WTC11 (cell line): ENCODE data around the gene MYL10. TPM values are rescaled to one million over a fixed set of nuclear protein-coding genes. Genes with fewer than 3 reads are reported as not detected.

ENCODE experiments used
- ATAC-seq: fragments of 200-7000 bp; cut with Tn5 transposase; 2 replicates; pipeline ENCODE4 v1.10.0; 2021; ENCODE audit warnings: mild to moderate bottlenecking, moderate library complexity
- CTCF ChIA-PET: fragments of 300-600 bp; sonication (Branson Sonifier 250); formaldehyde crosslinking; loops from one replicate; lab custom pipeline; 2021; ENCODE audit warnings: antibody characterized with exemption; lab: Charles Lee
- POLR2A ChIA-PET: fragments of 350-600 bp; sonication (Branson Sonifier 250); formaldehyde crosslinking; loops from one replicate; lab custom pipeline; 2021; ENCODE audit warnings: antibody characterized with exemption; lab: Charles Lee
- DNase-seq: peaks from one replicate; pipeline ENCODE4 v3.0.0; 2021; ENCODE audit warnings: low spot score
- H3K27ac Mint-ChIP-seq: 2 replicates; pipeline ENCODE4 v1.8.0; 2021; ENCODE audit warnings: mixed read lengths
- H3K27me3 Mint-ChIP-seq: 2 replicates; pipeline ENCODE4 v1.8.0; 2021; ENCODE audit warnings: low read depth, mild to moderate bottlenecking, moderate library complexity, mixed read lengths
- H3K36me3 Mint-ChIP-seq: 2 replicates; pipeline ENCODE4 v1.8.0; 2021; ENCODE audit warnings: mixed read lengths
- H3K4me1 Mint-ChIP-seq: 2 replicates; pipeline ENCODE4 v1.8.0; 2022; ENCODE audit warnings: mixed read lengths
- H3K4me3 Mint-ChIP-seq: 2 replicates; pipeline ENCODE4 v1.8.0; 2021; ENCODE audit warnings: mild to moderate bottlenecking, moderate library complexity, mixed read lengths
- H3K9me3 Mint-ChIP-seq: 2 replicates; pipeline ENCODE4 v1.8.0; 2021; ENCODE audit warnings: mixed read lengths
- HMGA2 ChIP-seq: fragments of 250-450 bp; sonication (Bioruptor Pico); IDR thresholded peaks from 2 replicates; pipeline ENCODE4 v1.4.0; 2021; ENCODE audit warnings: mild to moderate bottlenecking, moderate library complexity
- IRF2 ChIP-seq: sonication (generic); formaldehyde crosslinking; IDR thresholded peaks from 2 replicates; pipeline ENCODE4 v1.8.0; 2022; ENCODE audit warnings: low read depth, missing genetic modification reagents, borderline replicate concordance
- JAZF1 ChIP-seq: fragments of 250-450 bp; sonication (Bioruptor Pico); IDR thresholded peaks from 2 replicates; pipeline ENCODE4 v1.9.0; 2021; ENCODE audit warnings: moderate library complexity, mild to moderate bottlenecking, inconsistent platforms
- NR1H2 ChIP-seq: sonication (generic); formaldehyde crosslinking; IDR thresholded peaks from 2 replicates; pipeline ENCODE4 v1.9.0; 2021; ENCODE audit warnings: mild to moderate bottlenecking, moderate library complexity, missing genetic modification reagents
- TCF7 ChIP-seq: sonication (generic); formaldehyde crosslinking; IDR thresholded peaks from 2 replicates; pipeline ENCODE4 v1.8.0; 2022; ENCODE audit warnings: mild to moderate bottlenecking, low read depth, missing genetic modification reagents, moderate library complexity
- TP53 ChIP-seq: sonication (generic); formaldehyde crosslinking; IDR thresholded peaks from 2 replicates; pipeline ENCODE4 v1.8.1; 2023; ENCODE audit warnings: mild to moderate bottlenecking, missing genetic modification reagents
- ZNF121 ChIP-seq: sonication (generic); formaldehyde crosslinking; IDR thresholded peaks from 2 replicates; pipeline ENCODE4 v1.8.0; 2023; ENCODE audit warnings: missing genetic modification reagents
- ZNF219 ChIP-seq: sonication (generic); formaldehyde crosslinking; IDR thresholded peaks from 2 replicates; pipeline ENCODE4 v1.8.0; 2023; ENCODE audit warnings: missing genetic modification reagents, mild to moderate bottlenecking, borderline replicate concordance
- ZNF232 ChIP-seq: sonication (generic); formaldehyde crosslinking; IDR thresholded peaks from 2 replicates; pipeline ENCODE4 v1.8.0; 2022; ENCODE audit warnings: mild to moderate bottlenecking, missing genetic modification reagents
- ZNF416 ChIP-seq: fragments of 250-450 bp; sonication (Bioruptor Pico); IDR thresholded peaks from 2 replicates; pipeline ENCODE4 v1.9.0; 2021; ENCODE audit warnings: mild to moderate bottlenecking, inconsistent platforms
- total RNA-seq: library from RNA; stranded (reverse); gene quantifications from 3 replicates; pipeline ENCODE4 v1.2.3, GENCODE V29; 2021
- TF ChIP-seq, protein P1 (sequence below): sonication (generic); formaldehyde crosslinking; IDR thresholded peaks from 2 replicates; pipeline ENCODE4 v1.8.1; 2023; ENCODE audit warnings: mild to moderate bottlenecking, missing genetic modification reagents, borderline replicate concordance
- TF ChIP-seq, protein P2 (sequence below): sonication (generic); formaldehyde crosslinking; IDR thresholded peaks from 2 replicates; pipeline ENCODE4 v1.8.1; 2023; ENCODE audit warnings: mild to moderate bottlenecking, missing genetic modification reagents, moderate library complexity
- TF ChIP-seq, protein P3 (sequence below): sonication (generic); formaldehyde crosslinking; IDR thresholded peaks from 2 replicates; pipeline ENCODE4 v1.8.1; 2022; ENCODE audit warnings: missing genetic modification reagents, borderline replicate concordance
- TF ChIP-seq, protein P4 (sequence below): sonication (generic); formaldehyde crosslinking; IDR thresholded peaks from 2 replicates; pipeline ENCODE4 v1.8.1; 2023; ENCODE audit warnings: mild to moderate bottlenecking, moderate library complexity, missing genetic modification reagents
- TF ChIP-seq, protein P5 (sequence below): sonication (generic); formaldehyde crosslinking; IDR thresholded peaks from 2 replicates; pipeline ENCODE4 v1.8.0; 2023; ENCODE audit warnings: missing genetic modification reagents
- TF ChIP-seq, protein P6 (sequence below): sonication (generic); formaldehyde crosslinking; IDR thresholded peaks from 2 replicates; pipeline ENCODE4 v1.8.1; 2023; ENCODE audit warnings: mild to moderate bottlenecking, missing genetic modification reagents
- TF ChIP-seq, protein P7 (sequence below): sonication (generic); formaldehyde crosslinking; IDR thresholded peaks from 2 replicates; pipeline ENCODE4 v1.8.0; 2023; ENCODE audit warnings: mild to moderate bottlenecking, missing genetic modification reagents
- TF ChIP-seq, protein P8 (sequence below): sonication (generic); formaldehyde crosslinking; IDR thresholded peaks from 2 replicates; pipeline ENCODE4 v1.8.1; 2022; ENCODE audit warnings: mild to moderate bottlenecking, moderate library complexity, missing genetic modification reagents

Gene MYL10
- total RNA-seq, 1 experiment from 2014 or later, result not detected

DNA sequence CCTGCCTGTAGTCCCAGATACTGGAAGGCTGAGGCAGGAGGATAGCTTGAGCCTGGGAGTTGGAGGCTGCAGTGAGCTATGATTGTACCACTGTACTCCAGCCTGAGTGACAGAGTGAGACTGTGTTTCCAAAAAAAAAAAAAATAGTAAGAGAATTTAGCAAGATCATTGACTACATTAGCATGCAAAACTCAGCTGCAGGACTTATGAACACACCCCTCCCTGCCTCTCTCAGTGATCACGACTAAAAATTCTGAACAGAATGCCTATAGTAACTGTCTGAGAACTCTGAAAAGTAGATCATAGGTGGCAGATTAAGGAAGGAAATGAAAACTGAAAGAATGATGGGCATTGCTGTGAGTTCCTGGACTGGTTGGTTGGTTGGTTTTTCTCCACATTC lies 50.5 kb downstream of the MYL10 start:
- Mint-ChIP-seq H3K27me3 (peaks cover 5% of the 10 kb centered on the region), H3K36me3 (peaks cover 30% of the 10 kb centered on the region), H3K9me3 (peaks cover 41% of the 10 kb centered on the region), H3K4me3 (no peak overlapping the region), H3K27ac (no peak overlapping the region), H3K4me1 (peaks cover 32% of the 10 kb centered on the region)
- ATAC-seq (no peak), DNase-seq (no peak)
- TF ChIP-seq, protein P1, sequence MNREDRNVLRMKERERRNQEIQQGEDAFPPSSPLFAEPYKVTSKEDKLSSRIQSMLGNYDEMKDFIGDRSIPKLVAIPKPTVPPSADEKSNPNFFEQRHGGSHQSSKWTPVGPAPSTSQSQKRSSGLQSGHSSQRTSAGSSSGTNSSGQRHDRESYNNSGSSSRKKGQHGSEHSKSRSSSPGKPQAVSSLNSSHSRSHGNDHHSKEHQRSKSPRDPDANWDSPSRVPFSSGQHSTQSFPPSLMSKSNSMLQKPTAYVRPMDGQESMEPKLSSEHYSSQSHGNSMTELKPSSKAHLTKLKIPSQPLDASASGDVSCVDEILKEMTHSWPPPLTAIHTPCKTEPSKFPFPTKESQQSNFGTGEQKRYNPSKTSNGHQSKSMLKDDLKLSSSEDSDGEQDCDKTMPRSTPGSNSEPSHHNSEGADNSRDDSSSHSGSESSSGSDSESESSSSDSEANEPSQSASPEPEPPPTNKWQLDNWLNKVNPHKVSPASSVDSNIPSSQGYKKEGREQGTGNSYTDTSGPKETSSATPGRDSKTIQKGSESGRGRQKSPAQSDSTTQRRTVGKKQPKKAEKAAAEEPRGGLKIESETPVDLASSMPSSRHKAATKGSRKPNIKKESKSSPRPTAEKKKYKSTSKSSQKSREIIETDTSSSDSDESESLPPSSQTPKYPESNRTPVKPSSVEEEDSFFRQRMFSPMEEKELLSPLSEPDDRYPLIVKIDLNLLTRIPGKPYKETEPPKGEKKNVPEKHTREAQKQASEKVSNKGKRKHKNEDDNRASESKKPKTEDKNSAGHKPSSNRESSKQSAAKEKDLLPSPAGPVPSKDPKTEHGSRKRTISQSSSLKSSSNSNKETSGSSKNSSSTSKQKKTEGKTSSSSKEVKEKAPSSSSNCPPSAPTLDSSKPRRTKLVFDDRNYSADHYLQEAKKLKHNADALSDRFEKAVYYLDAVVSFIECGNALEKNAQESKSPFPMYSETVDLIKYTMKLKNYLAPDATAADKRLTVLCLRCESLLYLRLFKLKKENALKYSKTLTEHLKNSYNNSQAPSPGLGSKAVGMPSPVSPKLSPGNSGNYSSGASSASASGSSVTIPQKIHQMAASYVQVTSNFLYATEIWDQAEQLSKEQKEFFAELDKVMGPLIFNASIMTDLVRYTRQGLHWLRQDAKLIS (CRISPR knock-in tag), result no peak
- TF ChIP-seq, protein P2, sequence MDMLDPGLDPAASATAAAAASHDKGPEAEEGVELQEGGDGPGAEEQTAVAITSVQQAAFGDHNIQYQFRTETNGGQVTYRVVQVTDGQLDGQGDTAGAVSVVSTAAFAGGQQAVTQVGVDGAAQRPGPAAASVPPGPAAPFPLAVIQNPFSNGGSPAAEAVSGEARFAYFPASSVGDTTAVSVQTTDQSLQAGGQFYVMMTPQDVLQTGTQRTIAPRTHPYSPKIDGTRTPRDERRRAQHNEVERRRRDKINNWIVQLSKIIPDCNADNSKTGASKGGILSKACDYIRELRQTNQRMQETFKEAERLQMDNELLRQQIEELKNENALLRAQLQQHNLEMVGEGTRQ (CRISPR knock-in tag), result no peak
- TF ChIP-seq NR1H2 (CRISPR knock-in tag), result no peak
- TF ChIP-seq ZNF121 (CRISPR knock-in tag), result no peak
- no peak for TF ChIP-seq HMGA2 (CRISPR knock-in tag)
- TF ChIP-seq, protein P3, sequence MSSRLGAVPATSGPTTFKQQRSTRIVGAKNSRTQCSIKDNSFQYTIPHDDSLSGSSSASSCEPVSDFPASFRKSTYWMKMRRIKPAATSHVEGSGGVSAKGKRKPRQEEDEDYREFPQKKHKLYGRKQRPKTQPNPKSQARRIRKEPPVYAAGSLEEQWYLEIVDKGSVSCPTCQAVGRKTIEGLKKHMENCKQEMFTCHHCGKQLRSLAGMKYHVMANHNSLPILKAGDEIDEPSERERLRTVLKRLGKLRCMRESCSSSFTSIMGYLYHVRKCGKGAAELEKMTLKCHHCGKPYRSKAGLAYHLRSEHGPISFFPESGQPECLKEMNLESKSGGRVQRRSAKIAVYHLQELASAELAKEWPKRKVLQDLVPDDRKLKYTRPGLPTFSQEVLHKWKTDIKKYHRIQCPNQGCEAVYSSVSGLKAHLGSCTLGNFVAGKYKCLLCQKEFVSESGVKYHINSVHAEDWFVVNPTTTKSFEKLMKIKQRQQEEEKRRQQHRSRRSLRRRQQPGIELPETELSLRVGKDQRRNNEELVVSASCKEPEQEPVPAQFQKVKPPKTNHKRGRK (CRISPR knock-in tag), result no peak
- ChIA-PET CTCF (interaction anchor here (0.6 kb wide), 1 partner anchor 27 kb away, joined by 3 read pairs; no protein-coding TSS in a partner anchor), POLR2A (no interaction called here)

DNA sequence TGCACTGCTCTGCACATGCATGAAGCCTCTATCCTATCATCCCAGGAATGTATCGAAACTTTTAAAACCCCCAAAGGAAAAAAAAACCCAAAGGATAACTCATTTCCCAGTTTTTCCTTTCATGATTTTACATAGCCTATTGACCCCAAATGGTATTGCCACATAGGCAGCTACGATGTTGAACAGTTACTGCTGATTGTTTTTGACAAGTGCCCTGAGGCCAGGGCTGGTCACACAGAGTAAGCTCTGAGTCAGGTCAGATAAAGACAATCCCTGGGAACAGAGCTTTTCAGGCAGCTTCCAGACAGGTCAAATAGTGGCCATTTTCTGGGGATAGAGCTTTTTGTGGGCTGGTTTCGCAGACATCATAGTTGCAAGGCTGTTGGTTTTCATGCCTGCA lies 52.1 kb downstream of the MYL10 start:
- no peak for DNase-seq
- Mint-ChIP-seq H3K27ac (no peak overlapping the region), H3K4me1 (peaks cover 29% of the 10 kb centered on the region), H3K9me3 (peaks cover 45% of the 10 kb centered on the region), H3K27me3 (no peaks in the 10 kb centered on the region; the same call in none of the 2 replicates), H3K36me3 (peaks cover 31% of the 10 kb centered on the region), H3K4me3 (no peak overlapping the region)
- POLR2A ChIA-PET, result no interaction called here
- ATAC-seq, result no peak
- CTCF ChIA-PET, result interaction anchor here (1.1 kb wide), 1 partner anchor 26 kb away, joined by 4 read pairs; no protein-coding TSS in a partner anchor
- TF ChIP-seq ZNF232, result no peak

DNA sequence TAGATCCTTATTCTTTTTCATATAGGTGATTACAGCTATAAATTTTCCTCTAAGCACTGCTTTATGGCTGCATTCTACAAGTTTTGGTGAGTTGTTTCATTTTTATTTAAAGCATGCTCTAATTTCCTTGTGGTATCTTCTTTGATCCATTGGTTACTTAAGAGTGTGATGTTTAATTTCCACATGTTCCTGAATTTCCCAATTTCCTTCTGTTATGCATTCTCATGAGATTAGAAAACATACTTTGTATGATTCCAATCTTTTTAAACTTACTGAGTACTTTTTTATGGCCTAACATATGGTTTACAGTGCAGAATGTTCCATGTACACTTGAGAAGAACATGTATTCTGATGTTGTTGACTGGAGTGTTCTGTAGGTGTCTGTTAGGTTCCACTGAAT lies 53.4 kb downstream of the MYL10 start:
- peaks cover 27% of the 10 kb centered on the region for H3K4me1 Mint-ChIP-seq
- H3K9me3 Mint-ChIP-seq, result peaks cover 58% of the 10 kb centered on the region
- no peaks in the 10 kb centered on the region; the same call in none of the 2 replicates for H3K27me3 Mint-ChIP-seq
- H3K27ac Mint-ChIP-seq, result peak overlapping the region; percentile 99
- peak overlapping the region; percentile 50 for H3K4me3 Mint-ChIP-seq
- POLR2A ChIA-PET, result no interaction called here
- peaks cover 37% of the 10 kb centered on the region for H3K36me3 Mint-ChIP-seq
- CTCF ChIA-PET, result interaction anchor here (0.6 to 1.4 kb wide), 8 partner anchors 10 to 669 kb away, joined by 3 to 5 read pairs (median 3); no protein-coding TSS in a partner anchor
- ATAC-seq (no peak), DNase-seq (no peak)
- TF ChIP-seq, protein P4, sequence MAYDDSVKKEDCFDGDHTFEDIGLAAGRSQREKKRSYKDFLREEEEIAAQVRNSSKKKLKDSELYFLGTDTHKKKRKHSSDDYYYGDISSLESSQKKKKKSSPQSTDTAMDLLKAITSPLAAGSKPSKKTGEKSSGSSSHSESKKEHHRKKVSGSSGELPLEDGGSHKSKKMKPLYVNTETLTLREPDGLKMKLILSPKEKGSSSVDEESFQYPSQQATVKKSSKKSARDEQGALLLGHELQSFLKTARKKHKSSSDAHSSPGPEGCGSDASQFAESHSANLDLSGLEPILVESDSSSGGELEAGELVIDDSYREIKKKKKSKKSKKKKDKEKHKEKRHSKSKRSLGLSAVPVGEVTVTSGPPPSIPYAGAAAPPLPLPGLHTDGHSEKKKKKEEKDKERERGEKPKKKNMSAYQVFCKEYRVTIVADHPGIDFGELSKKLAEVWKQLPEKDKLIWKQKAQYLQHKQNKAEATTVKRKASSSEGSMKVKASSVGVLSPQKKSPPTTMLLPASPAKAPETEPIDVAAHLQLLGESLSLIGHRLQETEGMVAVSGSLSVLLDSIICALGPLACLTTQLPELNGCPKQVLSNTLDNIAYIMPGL (CRISPR knock-in tag), result no peak
- TF ChIP-seq, protein P5, sequence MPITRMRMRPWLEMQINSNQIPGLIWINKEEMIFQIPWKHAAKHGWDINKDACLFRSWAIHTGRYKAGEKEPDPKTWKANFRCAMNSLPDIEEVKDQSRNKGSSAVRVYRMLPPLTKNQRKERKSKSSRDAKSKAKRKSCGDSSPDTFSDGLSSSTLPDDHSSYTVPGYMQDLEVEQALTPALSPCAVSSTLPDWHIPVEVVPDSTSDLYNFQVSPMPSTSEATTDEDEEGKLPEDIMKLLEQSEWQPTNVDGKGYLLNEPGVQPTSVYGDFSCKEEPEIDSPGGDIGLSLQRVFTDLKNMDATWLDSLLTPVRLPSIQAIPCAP (CRISPR knock-in tag), result no peak
- TF ChIP-seq JAZF1 (no peak), TCF7 (no peak), TP53 (no peak), ZNF219 (no peak), ZNF416 (CRISPR knock-in tag) (no peak), IRF2 (no peak)
- TF ChIP-seq, protein P6, sequence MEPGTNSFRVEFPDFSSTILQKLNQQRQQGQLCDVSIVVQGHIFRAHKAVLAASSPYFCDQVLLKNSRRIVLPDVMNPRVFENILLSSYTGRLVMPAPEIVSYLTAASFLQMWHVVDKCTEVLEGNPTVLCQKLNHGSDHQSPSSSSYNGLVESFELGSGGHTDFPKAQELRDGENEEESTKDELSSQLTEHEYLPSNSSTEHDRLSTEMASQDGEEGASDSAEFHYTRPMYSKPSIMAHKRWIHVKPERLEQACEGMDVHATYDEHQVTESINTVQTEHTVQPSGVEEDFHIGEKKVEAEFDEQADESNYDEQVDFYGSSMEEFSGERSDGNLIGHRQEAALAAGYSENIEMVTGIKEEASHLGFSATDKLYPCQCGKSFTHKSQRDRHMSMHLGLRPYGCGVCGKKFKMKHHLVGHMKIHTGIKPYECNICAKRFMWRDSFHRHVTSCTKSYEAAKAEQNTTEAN (CRISPR knock-in tag), result no peak
- TF ChIP-seq, protein P7, sequence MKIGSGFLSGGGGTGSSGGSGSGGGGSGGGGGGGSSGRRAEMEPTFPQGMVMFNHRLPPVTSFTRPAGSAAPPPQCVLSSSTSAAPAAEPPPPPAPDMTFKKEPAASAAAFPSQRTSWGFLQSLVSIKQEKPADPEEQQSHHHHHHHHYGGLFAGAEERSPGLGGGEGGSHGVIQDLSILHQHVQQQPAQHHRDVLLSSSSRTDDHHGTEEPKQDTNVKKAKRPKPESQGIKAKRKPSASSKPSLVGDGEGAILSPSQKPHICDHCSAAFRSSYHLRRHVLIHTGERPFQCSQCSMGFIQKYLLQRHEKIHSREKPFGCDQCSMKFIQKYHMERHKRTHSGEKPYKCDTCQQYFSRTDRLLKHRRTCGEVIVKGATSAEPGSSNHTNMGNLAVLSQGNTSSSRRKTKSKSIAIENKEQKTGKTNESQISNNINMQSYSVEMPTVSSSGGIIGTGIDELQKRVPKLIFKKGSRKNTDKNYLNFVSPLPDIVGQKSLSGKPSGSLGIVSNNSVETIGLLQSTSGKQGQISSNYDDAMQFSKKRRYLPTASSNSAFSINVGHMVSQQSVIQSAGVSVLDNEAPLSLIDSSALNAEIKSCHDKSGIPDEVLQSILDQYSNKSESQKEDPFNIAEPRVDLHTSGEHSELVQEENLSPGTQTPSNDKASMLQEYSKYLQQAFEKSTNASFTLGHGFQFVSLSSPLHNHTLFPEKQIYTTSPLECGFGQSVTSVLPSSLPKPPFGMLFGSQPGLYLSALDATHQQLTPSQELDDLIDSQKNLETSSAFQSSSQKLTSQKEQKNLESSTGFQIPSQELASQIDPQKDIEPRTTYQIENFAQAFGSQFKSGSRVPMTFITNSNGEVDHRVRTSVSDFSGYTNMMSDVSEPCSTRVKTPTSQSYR (CRISPR knock-in tag), result no peak
- TF ChIP-seq, protein P8, sequence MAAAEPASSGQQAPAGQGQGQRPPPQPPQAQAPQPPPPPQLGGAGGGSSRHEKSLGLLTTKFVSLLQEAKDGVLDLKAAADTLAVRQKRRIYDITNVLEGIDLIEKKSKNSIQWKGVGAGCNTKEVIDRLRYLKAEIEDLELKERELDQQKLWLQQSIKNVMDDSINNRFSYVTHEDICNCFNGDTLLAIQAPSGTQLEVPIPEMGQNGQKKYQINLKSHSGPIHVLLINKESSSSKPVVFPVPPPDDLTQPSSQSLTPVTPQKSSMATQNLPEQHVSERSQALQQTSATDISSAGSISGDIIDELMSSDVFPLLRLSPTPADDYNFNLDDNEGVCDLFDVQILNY (CRISPR knock-in tag), result no peak
